ENCODE data around the gene IDUA. TPM values are rescaled to one million over a fixed set of nuclear protein-coding genes. Genes with fewer than 3 reads are reported as not detected.
"Not testable (repeated sequence)": the region's sequence is repeated elsewhere in the genome, so short reads cannot be mapped to it uniquely, and the experiment has no call there.

IDUA gene
- total RNA-seq, 4 donors from 2014 or later, result 15.5 to 32.2 (median 16.9) TPM

GRCh38 chr4:1044469-1045192 lies 57.8 kb downstream of the IDUA start:
- TF ChIP-seq CTCF (IDR thresholded peaks at IDR 0.05), result no peak
- DNase-seq (ENCODE audit: low spot score) (no peak), ATAC-seq (ENCODE audit: low FRiP score) (no peak)

GRCh38 chr4:1045193-1045594 lies 58.4 kb downstream of the IDUA start:
- no peak for TF ChIP-seq CTCF (IDR thresholded peaks at IDR 0.05)
- ATAC-seq (ENCODE audit: low FRiP score) (no peak), DNase-seq (ENCODE audit: low spot score) (no peak)

- DNase-seq (ENCODE audit: low spot score), result no peak
- TF ChIP-seq CTCF (IDR thresholded peaks at IDR 0.05), result no peak
- ATAC-seq (ENCODE audit: low FRiP score), result no peak
These were observed 58.9 kb downstream of the IDUA start for GRCh38 chr4:1045595-1046201.

GRCh38 chr4:1046581-1047011 lies 59.8 kb downstream of the IDUA start:
- ATAC-seq (ENCODE audit: low FRiP score); DNase-seq (ENCODE audit: low spot score): not testable (repeated sequence)

- no peak for ATAC-seq (ENCODE audit: low FRiP score)
- DNase-seq (ENCODE audit: low spot score), result no peak
- no peak for TF ChIP-seq CTCF (IDR thresholded peaks at IDR 0.05)
These were observed 60.5 kb downstream of the IDUA start for GRCh38 chr4:1047106-1047975.

- TF ChIP-seq CTCF (IDR thresholded peaks at IDR 0.05), result no peak
- no peak for DNase-seq (ENCODE audit: low spot score)
- no peak for ATAC-seq (ENCODE audit: low FRiP score)
These were observed 61.3 kb downstream of the IDUA start for GRCh38 chr4:1047976-1048772.
